HepG2 (cell line): Measurements from ENCODE around the gene MLN. TPM values are rescaled to one million over a fixed set of nuclear protein-coding genes. Genes with fewer than 3 reads are reported as not detected.

Experiments used
- ARID2 ChIP-seq: sonication (generic); formaldehyde crosslinking; IDR thresholded peaks from 2 replicates; pipeline ENCODE4 v1.8.1; 2022; ENCODE audit warnings: mild to moderate bottlenecking, missing genetic modification reagents, borderline replicate concordance
- ELF1 ChIP-seq: sonication (generic); formaldehyde crosslinking; IDR thresholded peaks from 2 replicates; pipeline ENCODE4 v1.4.0; 2020; ENCODE audit warnings: missing genetic modification reagents
- HHEX ChIP-seq: IDR thresholded peaks from 2 replicates; pipeline ENCODE4 v1.6.1; 2016; ENCODE audit warnings: control low read depth
- HMGXB4 ChIP-seq, 2 experiments: sonication (generic) in 1 of 2; formaldehyde crosslinking in 1 of 2; IDR thresholded peaks; 2 replicates each; pipeline versions ENCODE4 v1.4.0 to v1.6.1; 2018 to 2020; ENCODE audit warnings: missing genetic modification reagents in 2 of 2, borderline replicate concordance in 1 of 2, low read depth in 1 of 2, mild to moderate bottlenecking in 1 of 2, missing biosample characterization in 1 of 2
- HOXA9 ChIP-seq: sonication (generic); formaldehyde crosslinking; IDR thresholded peaks from 2 replicates; pipeline ENCODE4 v1.8.1; 2022; ENCODE audit warnings: missing genetic modification reagents, mild to moderate bottlenecking, moderate library complexity, borderline replicate concordance
- KLF13 ChIP-seq: sonication (generic); formaldehyde crosslinking; IDR thresholded peaks from 2 replicates; pipeline ENCODE4 v1.4.0; 2020; ENCODE audit warnings: mild to moderate bottlenecking, missing genetic modification reagents
- MAF1 ChIP-seq: sonication (generic); formaldehyde crosslinking; IDR thresholded peaks from 2 replicates; pipeline ENCODE4 v1.5.0; 2020; ENCODE audit warnings: missing genetic modification reagents, borderline replicate concordance
- MBNL3 ChIP-seq: fragments of 250-450 bp; sonication (Bioruptor Pico); conservative IDR thresholded peaks from 2 replicates; pipeline ENCODE4 v1.8.0; 2022; ENCODE audit warnings: mild to moderate bottlenecking, inconsistent platforms
- MTERF4 ChIP-seq: sonication (generic); formaldehyde crosslinking; IDR thresholded peaks from 2 replicates; pipeline ENCODE4 v1.8.0; 2023; ENCODE audit warnings: mild to moderate bottlenecking, missing genetic modification reagents
- NCOA2 ChIP-seq: sonication (generic); formaldehyde crosslinking; IDR thresholded peaks from 2 replicates; pipeline ENCODE4 v1.8.0; 2022; ENCODE audit warnings: inconsistent platforms
- NFE2 ChIP-seq: sonication (generic); formaldehyde crosslinking; IDR thresholded peaks from 2 replicates; pipeline ENCODE4 v1.4.0; 2020; ENCODE audit warnings: missing genetic modification reagents
- NPAS2 ChIP-seq: sonication (generic); formaldehyde crosslinking; IDR thresholded peaks from 2 replicates; pipeline ENCODE4 v1.8.0; 2022; ENCODE audit warnings: mild to moderate bottlenecking, missing genetic modification reagents, borderline replicate concordance
- PITX1 ChIP-seq: sonication (generic); formaldehyde crosslinking; IDR thresholded peaks from 2 replicates; pipeline ENCODE4 v1.5.1; 2020; ENCODE audit warnings: mild to moderate bottlenecking, missing genetic modification reagents
- SRSF9 ChIP-seq: fragments of 200-400 bp; formaldehyde crosslinking; IDR thresholded peaks from 2 replicates; pipeline ENCODE4 v1.6.1; 2018; ENCODE audit warnings: borderline replicate concordance, mild to moderate bottlenecking, low read depth, low read length; ENCODE audit not compliant: insufficient read depth, poor library complexity, severe bottlenecking
- ZBTB33 ChIP-seq: sonication (generic); formaldehyde crosslinking; IDR thresholded peaks from 2 replicates; pipeline ENCODE4 v1.4.0; 2020; ENCODE audit warnings: missing genetic modification reagents
- ZBTB43 ChIP-seq: sonication (generic); formaldehyde crosslinking; conservative IDR thresholded peaks from 2 replicates; pipeline ENCODE4 v1.4.0; 2020; ENCODE audit warnings: missing genetic modification reagents
- ZFY ChIP-seq: sonication (generic); formaldehyde crosslinking; IDR thresholded peaks from 2 replicates; pipeline ENCODE4 v1.4.0; 2020; ENCODE audit warnings: missing genetic modification reagents
- ZFYVE20 ChIP-seq: sonication (generic); formaldehyde crosslinking; IDR thresholded peaks from 2 replicates; pipeline ENCODE4 v1.8.0; 2023; ENCODE audit warnings: low read depth, mild to moderate bottlenecking, moderate library complexity, missing genetic modification reagents, borderline replicate concordance
- ZNF441 ChIP-seq: sonication (generic); formaldehyde crosslinking; IDR thresholded peaks from 2 replicates; pipeline ENCODE4 v1.7.0; 2021; ENCODE audit warnings: missing genetic modification reagents, borderline replicate concordance
- ZNF550 ChIP-seq: sonication (generic); formaldehyde crosslinking; IDR thresholded peaks from 2 replicates; pipeline ENCODE4 v1.4.0; 2020; ENCODE audit warnings: mild to moderate bottlenecking, missing genetic modification reagents, borderline replicate concordance
- polyA plus RNA-seq, 8 experiments: library from polyadenylated mRNA; depleted of rRNA in 3 of 8; stranded (reverse) in 7 of 8; unstranded in 1 of 8; fragments of >200 nt; fragmentation: Illumina TruSeq in 4 of 8; extraction: Trizol in 4 of 8; gene quantifications; 2 replicates each; pipeline versions ENCODE4 v1.2.1 to v1.2.3, GENCODE V29; 2011 to 2016; ENCODE audit warnings: low read depth in 4 of 8, missing spikeins in 1 of 8, mixed read lengths in 1 of 8; ENCODE audit not compliant: insufficient read depth in 1 of 8
- total RNA-seq, 5 experiments: library from RNA; depleted of rRNA; stranded (reverse); fragments of >200 nt; fragmentation: Illumina TruSeq; extraction: Trizol; gene quantifications; 2 replicates each; pipeline ENCODE4 v1.2.3, GENCODE V29; 2016; ENCODE audit warnings: low read depth in 1 of 5

MLN gene
- total and polyA plus RNA-seq, 2 of the 13 experiments (the other 11 are each of a cell fraction or from before 2014, with no cell fraction given) = not detected

- TF ChIP-seq ZNF441 (CRISPR knock-in tag) = peak; percentile 95
- TF ChIP-seq NFE2 (CRISPR knock-in tag) = no peak
- no peak for TF ChIP-seq NPAS2 (CRISPR knock-in tag)
- peak; percentile 85; the same call in 1 of the 2 replicates for TF ChIP-seq MTERF4 (CRISPR knock-in tag)
- TF ChIP-seq ZFY (CRISPR knock-in tag) = peak; percentile 61
- TF ChIP-seq MAF1 (CRISPR knock-in tag) = peak; percentile 88
- TF ChIP-seq ZBTB33 (CRISPR knock-in tag) = peak; percentile 39; the same call in 1 of the 2 replicates
- no peak for TF ChIP-seq SRSF9
- peak; percentile 36; the same call in 1 of the 2 replicates for TF ChIP-seq PITX1 (CRISPR knock-in tag)
- TF ChIP-seq ZFYVE20 (CRISPR knock-in tag) = 0 out of 2 replicates have a peak, but pooled peaks have one; percentile 70
- TF ChIP-seq MBNL3 = no peak
- peak; percentile 86 for TF ChIP-seq ZBTB43 (CRISPR knock-in tag)
- peak; percentile 67 for TF ChIP-seq NCOA2
- no peak; the same call in 1 of the 2 replicates for TF ChIP-seq HOXA9 (CRISPR knock-in tag)
- peak in 1 of 2 experiments; percentile 53; a peak in 1 of 4 replicates for TF ChIP-seq HMGXB4 (CRISPR knock-in tag; IDR thresholded peaks at IDR 0.05; ENCODE audit: borderline replicate concordance in 1 of 2, low read depth in 1 of 2)
- no peak for TF ChIP-seq HHEX (CRISPR knock-in tag)
- TF ChIP-seq ARID2 = no peak
- TF ChIP-seq KLF13 (CRISPR knock-in tag) = 0 out of 2 replicates have a peak, but pooled peaks have one; percentile 39
- TF ChIP-seq ZNF550 (CRISPR knock-in tag) = no peak
- no peak for TF ChIP-seq ELF1
Observed at GRCh38 chr6:33812669-33813068, 8.9 kb upstream of the MLN start (continued).
